ENCODE measurements around the gene TGFBR3L. TPM values are rescaled to one million over a fixed set of nuclear protein-coding genes. Genes with fewer than 3 reads are reported as not detected.

TGFBR3L gene
- total and polyA plus RNA-seq, 2 of the 8 experiments (the other 6 are each of a cell fraction or from before 2014, with no cell fraction given): 3.1 to 3.7 TPM

DNA sequence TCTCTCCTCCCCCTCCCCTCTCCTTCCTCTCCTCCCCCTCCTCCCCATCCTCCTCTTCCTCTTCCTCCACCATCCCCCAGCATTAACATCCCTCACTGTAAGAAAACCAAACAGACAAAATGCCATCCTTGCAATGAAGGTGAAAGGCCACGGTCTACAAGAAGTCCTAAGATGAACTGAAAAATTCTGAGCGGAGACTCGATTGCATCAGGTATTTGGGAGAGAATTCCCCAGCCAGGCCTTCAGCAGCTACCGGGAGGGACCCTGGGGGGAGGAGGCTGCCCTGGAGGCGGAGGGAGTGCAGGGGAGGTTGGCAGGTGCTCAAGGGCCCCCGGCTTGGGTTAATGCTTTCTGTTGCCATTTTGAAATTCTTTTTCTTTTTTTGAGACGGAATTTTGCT lies 38.9 kb downstream of the TGFBR3L start (continued):
- TF ChIP-seq RNF2 (IDR thresholded peaks at IDR 0.05; ENCODE audit: borderline replicate concordance, low read depth, low read length, missing control alignments, poor library complexity, severe bottlenecking) (no peak), SIRT6 (IDR thresholded peaks at IDR 0.05; ENCODE audit: low read length) (no peak), GTF2F1 (IDR thresholded peaks at IDR 0.05; ENCODE audit: borderline replicate concordance, low read depth, low read length) (no peak), EGR1 (IDR thresholded peaks at IDR 0.05; ENCODE audit: borderline replicate concordance, low read depth, low read length) (no peak), SP1 (IDR thresholded peaks at IDR 0.05; ENCODE audit: low read depth, low read length) (no peak), SAP30 (IDR thresholded peaks at IDR 0.05; ENCODE audit: insufficient read depth, insufficient replicate concordance, low read length) (no peak)
- TF ChIP-seq, protein P1, sequence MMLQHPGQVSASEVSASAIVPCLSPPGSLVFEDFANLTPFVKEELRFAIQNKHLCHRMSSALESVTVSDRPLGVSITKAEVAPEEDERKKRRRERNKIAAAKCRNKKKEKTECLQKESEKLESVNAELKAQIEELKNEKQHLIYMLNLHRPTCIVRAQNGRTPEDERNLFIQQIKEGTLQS (IDR thresholded peaks at IDR 0.05; ENCODE audit: insufficient read depth, low read depth, low read length): no peak
- TF ChIP-seq, protein P2, sequence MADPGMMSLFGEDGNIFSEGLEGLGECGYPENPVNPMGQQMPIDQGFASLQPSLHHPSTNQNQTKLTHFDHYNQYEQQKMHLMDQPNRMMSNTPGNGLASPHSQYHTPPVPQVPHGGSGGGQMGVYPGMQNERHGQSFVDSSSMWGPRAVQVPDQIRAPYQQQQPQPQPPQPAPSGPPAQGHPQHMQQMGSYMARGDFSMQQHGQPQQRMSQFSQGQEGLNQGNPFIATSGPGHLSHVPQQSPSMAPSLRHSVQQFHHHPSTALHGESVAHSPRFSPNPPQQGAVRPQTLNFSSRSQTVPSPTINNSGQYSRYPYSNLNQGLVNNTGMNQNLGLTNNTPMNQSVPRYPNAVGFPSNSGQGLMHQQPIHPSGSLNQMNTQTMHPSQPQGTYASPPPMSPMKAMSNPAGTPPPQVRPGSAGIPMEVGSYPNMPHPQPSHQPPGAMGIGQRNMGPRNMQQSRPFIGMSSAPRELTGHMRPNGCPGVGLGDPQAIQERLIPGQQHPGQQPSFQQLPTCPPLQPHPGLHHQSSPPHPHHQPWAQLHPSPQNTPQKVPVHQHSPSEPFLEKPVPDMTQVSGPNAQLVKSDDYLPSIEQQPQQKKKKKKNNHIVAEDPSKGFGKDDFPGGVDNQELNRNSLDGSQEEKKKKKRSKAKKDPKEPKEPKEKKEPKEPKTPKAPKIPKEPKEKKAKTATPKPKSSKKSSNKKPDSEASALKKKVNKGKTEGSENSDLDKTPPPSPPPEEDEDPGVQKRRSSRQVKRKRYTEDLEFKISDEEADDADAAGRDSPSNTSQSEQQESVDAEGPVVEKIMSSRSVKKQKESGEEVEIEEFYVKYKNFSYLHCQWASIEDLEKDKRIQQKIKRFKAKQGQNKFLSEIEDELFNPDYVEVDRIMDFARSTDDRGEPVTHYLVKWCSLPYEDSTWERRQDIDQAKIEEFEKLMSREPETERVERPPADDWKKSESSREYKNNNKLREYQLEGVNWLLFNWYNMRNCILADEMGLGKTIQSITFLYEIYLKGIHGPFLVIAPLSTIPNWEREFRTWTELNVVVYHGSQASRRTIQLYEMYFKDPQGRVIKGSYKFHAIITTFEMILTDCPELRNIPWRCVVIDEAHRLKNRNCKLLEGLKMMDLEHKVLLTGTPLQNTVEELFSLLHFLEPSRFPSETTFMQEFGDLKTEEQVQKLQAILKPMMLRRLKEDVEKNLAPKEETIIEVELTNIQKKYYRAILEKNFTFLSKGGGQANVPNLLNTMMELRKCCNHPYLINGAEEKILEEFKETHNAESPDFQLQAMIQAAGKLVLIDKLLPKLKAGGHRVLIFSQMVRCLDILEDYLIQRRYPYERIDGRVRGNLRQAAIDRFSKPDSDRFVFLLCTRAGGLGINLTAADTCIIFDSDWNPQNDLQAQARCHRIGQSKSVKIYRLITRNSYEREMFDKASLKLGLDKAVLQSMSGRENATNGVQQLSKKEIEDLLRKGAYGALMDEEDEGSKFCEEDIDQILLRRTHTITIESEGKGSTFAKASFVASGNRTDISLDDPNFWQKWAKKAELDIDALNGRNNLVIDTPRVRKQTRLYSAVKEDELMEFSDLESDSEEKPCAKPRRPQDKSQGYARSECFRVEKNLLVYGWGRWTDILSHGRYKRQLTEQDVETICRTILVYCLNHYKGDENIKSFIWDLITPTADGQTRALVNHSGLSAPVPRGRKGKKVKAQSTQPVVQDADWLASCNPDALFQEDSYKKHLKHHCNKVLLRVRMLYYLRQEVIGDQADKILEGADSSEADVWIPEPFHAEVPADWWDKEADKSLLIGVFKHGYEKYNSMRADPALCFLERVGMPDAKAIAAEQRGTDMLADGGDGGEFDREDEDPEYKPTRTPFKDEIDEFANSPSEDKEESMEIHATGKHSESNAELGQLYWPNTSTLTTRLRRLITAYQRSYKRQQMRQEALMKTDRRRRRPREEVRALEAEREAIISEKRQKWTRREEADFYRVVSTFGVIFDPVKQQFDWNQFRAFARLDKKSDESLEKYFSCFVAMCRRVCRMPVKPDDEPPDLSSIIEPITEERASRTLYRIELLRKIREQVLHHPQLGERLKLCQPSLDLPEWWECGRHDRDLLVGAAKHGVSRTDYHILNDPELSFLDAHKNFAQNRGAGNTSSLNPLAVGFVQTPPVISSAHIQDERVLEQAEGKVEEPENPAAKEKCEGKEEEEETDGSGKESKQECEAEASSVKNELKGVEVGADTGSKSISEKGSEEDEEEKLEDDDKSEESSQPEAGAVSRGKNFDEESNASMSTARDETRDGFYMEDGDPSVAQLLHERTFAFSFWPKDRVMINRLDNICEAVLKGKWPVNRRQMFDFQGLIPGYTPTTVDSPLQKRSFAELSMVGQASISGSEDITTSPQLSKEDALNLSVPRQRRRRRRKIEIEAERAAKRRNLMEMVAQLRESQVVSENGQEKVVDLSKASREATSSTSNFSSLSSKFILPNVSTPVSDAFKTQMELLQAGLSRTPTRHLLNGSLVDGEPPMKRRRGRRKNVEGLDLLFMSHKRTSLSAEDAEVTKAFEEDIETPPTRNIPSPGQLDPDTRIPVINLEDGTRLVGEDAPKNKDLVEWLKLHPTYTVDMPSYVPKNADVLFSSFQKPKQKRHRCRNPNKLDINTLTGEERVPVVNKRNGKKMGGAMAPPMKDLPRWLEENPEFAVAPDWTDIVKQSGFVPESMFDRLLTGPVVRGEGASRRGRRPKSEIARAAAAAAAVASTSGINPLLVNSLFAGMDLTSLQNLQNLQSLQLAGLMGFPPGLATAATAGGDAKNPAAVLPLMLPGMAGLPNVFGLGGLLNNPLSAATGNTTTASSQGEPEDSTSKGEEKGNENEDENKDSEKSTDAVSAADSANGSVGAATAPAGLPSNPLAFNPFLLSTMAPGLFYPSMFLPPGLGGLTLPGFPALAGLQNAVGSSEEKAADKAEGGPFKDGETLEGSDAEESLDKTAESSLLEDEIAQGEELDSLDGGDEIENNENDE (IDR thresholded peaks at IDR 0.05; ENCODE audit: insufficient replicate concordance, low read length): no peak

Measured in H1 (cell line).